H54 (cell line): Measurements from ENCODE around the gene TNRC6B.

Experiments used
- DNase-seq: peaks from one replicate; pipeline ENCODE4 v3.0.0; 2011; ENCODE audit warnings: low spot score, mixed read lengths; ENCODE audit not compliant: insufficient read length
- FAIRE-seq: peaks from 3 replicates; lab custom pipeline; 2011; peaks lifted over from hg19 to GRCh38; lab: Jason Lieb, UNC
- POLR2A ChIP-seq: IDR thresholded peaks from 2 replicates; pipeline ENCODE4 v1.6.1; 2011; ENCODE audit warnings: low read depth, mild to moderate bottlenecking, low read length

TNRC6B gene

GRCh38 chr22:40233886-40234285 is 56.2 kb downstream of the TNRC6B start:
- no peak for DNase-seq
- no peak for TF ChIP-seq POLR2A
- FAIRE-seq, result no peak

GRCh38 chr22:40234658-40235057 is 56.9 kb downstream of the TNRC6B start:
- DNase-seq, result no peak
- no peak for FAIRE-seq
- TF ChIP-seq POLR2A, result no peak

- DNase-seq (no peak), FAIRE-seq (no peak)
Measured at GRCh38 chr22:40235308-40235707, 57.6 kb downstream of the TNRC6B start.

GRCh38 chr22:40236131-40236665 is 58.5 kb downstream of the TNRC6B start:
- TF ChIP-seq POLR2A, result no peak
- DNase-seq (no peak), FAIRE-seq (no peak)

More at GRCh38 chr22:40235308-40235707, 57.6 kb downstream of the TNRC6B start:
- no peak for TF ChIP-seq POLR2A

GRCh38 chr22:40237241-40237640 is 59.5 kb downstream of the TNRC6B start:
- DNase-seq (no peak), FAIRE-seq (no peak)
- TF ChIP-seq POLR2A, result no peak

GRCh38 chr22:40237788-40238424 is 60.2 kb downstream of the TNRC6B start:
- no peak for DNase-seq
- TF ChIP-seq POLR2A, result no peak
- FAIRE-seq, result no peak

GRCh38 chr22:40238425-40239344 is 61.0 kb downstream of the TNRC6B start:
- FAIRE-seq (peak; percentile 87), DNase-seq (peak; percentile 56)
- TF ChIP-seq POLR2A, result no peak

- DNase-seq (no peak), FAIRE-seq (no peak)
- TF ChIP-seq POLR2A, result no peak
Measured at GRCh38 chr22:40239345-40239683, 61.6 kb downstream of the TNRC6B start.

GRCh38 chr22:40240160-40240559 is 62.4 kb downstream of the TNRC6B start:
- no peak for DNase-seq

GRCh38 chr22:40240686-40241085 is 63.0 kb downstream of the TNRC6B start:
- FAIRE-seq, result no peak
- no peak for TF ChIP-seq POLR2A
- no peak for DNase-seq

More at GRCh38 chr22:40240160-40240559, 62.4 kb downstream of the TNRC6B start:
- TF ChIP-seq POLR2A, result no peak
- FAIRE-seq, result no peak

- DNase-seq (no peak), FAIRE-seq (no peak)
- TF ChIP-seq POLR2A, result no peak
Measured at GRCh38 chr22:40241200-40241763, 63.6 kb downstream of the TNRC6B start.

GRCh38 chr22:40243891-40244290 is 66.2 kb downstream of the TNRC6B start:
- FAIRE-seq (no peak), DNase-seq (no peak)
- no peak for TF ChIP-seq POLR2A

GRCh38 chr22:40244586-40244985 is 66.9 kb downstream of the TNRC6B start:
- no peak for TF ChIP-seq POLR2A
- DNase-seq (no peak), FAIRE-seq (no peak)

- DNase-seq, result no peak
- no peak for FAIRE-seq
- TF ChIP-seq POLR2A, result no peak
Measured at GRCh38 chr22:40247976-40248375, 70.3 kb downstream of the TNRC6B start.
